ENCODE results near the gene TNFAIP1.
"Not testable (repeated sequence)": the region's sequence is repeated elsewhere in the genome, so short reads cannot be mapped to it uniquely, and the experiment has no call there.

Gene TNFAIP1

GRCh38 chr17:28325211-28325610 is 10.3 kb upstream of the TNFAIP1 start:
- DNase-seq = no peak

- no peak for DNase-seq
Observed at GRCh38 chr17:28326114-28326513, 9.4 kb upstream of the TNFAIP1 start.

DNA sequence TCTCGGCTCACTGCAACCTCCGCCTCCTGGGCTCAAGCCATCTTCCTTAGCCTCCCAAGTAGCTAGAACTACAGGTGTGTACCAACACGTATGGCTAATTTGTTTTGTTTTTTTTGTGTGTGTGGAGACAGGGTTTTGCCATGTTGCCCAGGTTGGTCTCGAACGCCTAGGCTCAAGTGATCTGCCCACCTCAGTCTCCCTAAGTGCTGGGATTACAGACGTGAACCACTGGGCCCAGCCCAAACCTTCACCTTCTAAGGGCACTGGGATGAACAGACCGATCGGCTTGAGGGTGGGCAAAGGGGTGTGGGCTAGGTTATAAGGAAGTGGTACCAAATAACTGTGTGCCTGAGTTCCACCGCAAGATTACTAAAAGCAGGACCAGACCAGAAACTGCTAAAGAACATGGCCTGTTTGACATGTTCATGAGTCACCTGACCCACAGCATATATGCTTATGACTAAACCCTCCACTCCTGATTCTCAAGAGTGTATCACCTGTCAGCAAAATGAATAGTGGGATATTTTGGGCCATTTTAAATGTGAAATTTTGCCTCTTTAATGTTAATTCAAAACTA is 8.4 kb upstream of the TNFAIP1 start:
- no peak for DNase-seq

DNA sequence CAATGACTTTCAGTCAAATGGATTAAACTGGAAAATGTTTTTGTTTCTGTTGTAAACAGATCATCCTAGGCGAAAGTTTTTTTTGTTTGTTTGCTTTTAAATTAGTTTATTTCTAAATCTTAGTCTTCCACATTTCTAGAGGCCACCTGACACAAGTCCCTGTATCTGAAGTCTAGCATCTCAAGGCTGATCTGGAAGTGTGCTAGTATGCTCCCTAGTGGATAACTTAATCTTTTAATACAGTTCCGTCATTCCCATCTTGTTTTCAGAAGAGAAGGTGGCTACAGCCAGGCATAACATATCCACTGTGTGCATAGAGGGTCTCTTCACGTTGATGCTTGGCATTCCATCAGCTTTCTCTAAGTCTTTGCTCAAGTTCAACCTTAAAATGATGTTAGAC is 7.9 kb upstream of the TNFAIP1 start:
- DNase-seq = no peak

DNA sequence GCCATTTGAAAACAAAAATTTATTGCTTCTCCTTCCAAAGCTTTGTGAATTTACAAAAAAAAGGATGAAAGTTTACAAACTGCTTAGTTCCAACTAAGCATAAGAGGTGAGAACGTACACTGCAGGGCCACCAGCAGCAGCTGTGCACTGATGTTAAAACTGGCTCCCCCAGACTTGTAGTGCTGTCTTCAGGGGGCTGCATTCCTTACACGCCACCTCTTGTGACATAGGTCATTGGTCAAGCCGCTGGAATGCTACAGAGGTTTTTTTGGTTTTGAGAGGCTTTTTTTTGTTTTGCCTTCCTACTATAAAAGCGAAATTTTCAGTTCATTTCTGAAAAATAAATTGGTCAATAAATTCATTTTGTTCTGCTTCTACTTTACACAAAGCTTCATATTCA is 7.2 kb upstream of the TNFAIP1 start:
- no peak for DNase-seq

GRCh38 chr17:28330671-28331070 is 4.9 kb upstream of the TNFAIP1 start:
- no peak for DNase-seq

DNA sequence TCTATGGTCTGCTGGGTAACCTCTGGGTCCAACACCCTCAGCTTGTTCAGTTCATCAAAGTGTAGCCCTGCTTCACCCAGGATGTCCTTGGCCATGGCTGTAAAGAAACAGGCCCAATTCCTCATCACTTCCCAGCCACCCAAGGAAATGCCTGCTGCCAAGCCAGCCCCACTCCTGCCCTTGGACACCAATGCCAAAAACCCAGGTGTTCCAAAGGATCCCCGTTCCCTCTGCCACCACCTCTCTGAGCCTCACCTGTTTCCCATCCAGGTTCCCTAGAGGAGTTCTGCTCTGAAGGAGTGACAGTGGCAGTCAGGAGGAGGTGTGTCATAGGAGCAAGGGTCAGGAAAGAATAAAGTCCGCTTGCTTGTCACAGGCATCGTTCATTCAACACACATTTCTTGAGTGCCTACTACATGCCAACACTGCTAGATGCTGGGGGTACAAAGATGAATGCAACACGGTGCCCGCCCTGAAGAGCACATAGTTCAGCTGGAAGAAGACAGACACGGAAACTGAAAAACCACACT is 3.6 kb upstream of the TNFAIP1 start:
- no peak for DNase-seq

DNA sequence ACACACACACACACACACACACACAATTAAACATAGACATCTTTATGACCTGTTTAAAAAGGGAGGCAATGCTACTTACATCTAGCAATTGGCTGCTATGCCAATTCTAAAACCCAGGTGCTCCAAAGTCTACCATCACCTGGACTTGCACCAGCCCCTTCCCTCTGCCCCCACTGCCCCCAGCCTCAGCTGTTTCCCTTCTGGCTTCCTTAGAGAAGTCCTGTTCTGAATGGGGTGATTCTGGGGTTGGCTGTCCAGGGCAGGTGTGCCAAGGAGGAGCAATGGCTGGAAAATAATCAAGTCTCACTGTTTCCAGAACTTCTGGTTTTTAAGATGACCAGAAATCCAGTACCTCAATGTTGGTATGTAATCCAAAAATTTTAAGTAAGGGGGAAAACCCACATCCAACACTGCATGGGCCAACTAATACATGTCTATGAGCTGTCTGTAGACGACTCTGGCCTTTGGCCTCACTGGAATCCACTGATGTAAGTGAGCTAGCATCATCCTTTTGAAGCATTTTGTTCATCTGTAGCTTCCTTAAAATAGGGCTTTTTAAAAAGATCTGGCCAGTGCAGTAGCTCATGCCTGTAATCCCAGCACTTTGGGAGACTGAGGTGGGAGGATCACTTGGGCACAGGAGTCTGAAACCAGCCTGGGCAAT is 2.3 kb upstream of the TNFAIP1 start:
- DNase-seq = no peak

- DNase-seq = no peak
Observed at GRCh38 chr17:28334171-28334570, 1.4 kb upstream of the TNFAIP1 start.

DNA sequence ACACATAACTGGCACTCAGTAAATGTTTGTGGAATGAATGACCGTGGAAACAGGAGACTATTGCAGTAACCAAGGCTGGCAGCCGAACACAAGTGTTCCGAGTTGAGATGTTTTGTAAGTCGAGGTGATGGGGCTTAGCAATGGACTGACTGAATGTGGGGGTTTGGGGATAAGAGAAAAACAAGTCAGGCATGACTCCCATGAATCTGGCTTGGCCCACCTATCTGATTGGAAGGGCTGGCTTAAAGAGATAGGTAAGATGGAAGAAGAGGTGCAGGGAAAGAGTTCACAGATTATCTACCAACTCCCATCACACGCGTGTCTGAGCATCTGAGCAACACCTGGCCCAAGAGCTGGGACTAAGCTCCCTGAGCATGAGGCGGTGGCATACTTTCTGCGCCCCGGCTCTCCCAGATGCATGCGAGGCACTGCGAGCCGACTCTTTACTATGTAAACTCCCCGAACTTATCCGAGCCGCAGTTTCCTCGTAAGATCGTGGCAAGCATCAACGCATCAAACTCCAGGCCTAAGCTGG is 828 bp upstream of the TNFAIP1 start:
- no peak for DNase-seq

DNA sequence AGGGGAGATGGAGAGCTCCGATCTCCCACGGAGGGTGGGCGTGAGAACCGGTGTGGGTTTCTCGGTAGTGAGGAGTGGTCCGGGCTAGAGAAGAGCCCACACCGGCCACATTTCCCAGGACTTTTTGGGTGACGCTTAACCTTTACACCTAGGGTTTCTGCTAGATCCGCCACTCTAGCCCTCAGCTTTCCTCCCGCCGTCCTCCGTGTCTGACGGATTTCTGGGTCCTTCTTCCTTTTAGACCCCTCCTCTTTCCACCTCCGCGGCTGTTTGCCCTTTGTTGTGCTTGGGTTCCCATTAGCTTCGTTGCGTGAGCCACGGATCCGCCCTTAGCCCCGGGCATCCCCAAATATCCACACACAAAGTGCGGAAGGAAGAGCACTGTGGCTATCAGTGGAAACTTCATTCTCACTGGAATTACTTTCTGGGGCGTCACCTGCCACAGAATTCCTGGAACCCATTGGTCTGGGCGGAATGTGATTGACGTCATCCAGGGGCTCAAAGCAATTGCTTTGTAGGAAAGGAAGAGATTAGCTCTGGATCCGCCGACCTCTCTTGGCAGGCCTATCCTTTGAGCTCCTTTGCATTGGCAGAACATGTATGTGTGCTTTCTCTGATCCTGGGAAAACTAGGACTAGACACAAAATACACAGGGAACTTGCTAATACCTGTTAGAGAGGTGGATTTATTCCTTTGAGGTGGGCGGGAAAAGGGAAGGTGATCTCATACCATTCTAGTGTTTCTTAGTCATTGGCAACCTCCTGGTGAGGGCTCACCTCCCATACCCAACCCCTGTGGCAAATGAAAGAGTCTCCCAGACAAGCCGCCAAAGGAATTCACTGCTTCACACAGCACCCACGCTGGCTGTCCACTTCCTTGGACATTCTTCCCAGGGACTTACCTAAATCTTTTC is 654 bp downstream of the TNFAIP1 start:
- DNase-seq = peak; percentile 57

DNA sequence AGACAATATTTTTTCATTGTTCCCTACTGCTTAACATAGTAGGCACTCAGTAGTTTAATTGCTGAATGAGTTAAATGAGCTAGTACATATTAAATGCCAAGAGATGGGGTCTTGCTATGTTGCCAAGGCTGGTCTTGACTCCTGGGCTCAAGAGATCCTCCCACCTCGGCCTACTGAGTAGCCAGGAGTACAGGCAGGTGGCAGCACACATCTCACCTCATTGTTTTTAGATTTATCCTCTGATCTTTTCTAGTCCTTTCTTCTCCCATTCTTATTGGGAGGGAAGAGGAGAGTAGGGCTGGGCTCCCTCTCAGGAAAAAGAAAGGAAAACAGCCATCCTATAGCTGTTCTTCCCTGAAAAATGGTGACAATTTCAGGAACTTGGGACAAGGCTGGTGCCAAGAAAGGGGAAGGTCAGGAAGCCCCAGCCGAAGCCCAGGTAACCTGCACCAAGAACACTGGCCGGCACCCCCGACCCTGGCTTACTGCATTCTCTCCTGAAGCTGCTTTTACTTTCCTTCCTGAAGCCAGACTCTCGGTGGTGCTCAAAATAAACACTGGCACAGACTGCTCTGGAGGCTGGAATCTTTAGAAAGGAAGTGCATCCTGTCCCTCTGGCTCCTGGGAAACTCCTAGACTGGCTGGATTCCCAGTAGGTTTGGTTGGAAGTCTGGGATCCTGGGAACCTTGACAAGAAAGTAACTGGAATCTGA is 2.7 kb downstream of the TNFAIP1 start:
- DNase-seq = no peak

GRCh38 chr17:28338769-28339212 is 3.2 kb downstream of the TNFAIP1 start:
- not testable (repeated sequence) for DNase-seq

GRCh38 chr17:28339431-28339830 is 3.9 kb downstream of the TNFAIP1 start:
- no peak for DNase-seq

DNA sequence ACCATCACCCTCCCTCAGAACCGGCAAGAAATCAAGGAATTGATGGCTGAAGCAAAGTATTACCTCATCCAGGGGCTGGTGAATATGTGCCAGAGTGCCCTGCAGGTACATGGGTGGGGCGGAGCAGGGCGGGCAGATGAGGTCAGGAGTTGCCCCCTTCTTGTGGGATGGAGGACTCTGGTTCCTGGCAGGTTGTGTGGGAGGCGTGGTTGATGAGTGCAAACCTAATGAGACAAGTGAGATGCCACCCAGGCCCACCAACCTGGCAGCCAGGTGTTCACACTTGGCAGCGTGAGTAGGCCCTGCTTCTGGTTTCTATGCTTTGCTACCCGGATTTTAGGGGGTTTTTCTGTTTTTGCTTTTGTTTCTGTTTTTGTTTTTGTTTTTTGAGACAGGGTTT is 4.8 kb downstream of the TNFAIP1 start:
- no peak for DNase-seq

DNA sequence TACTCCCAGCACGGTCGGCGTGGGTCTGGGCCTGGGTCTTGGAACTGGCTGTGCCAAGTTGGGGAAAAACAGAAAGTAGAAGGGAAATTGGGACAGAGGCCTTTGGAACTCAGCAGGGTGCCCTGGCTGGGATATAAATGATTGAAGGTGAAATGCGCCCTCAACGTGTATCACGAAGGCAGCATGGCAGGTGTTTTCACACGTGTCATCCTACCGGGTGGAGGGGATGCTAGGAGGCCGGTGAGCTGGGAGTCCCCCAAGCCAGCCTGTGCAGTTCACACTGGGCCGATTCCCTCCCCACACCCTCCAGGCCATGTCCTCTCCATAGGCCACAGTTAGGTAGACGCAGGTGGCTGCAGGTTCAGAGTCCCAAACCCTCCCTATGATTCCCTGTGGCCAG is 6.0 kb downstream of the TNFAIP1 start:
- no peak for DNase-seq

GRCh38 chr17:28342313-28342712 is 6.8 kb downstream of the TNFAIP1 start:
- DNase-seq = no peak

DNA sequence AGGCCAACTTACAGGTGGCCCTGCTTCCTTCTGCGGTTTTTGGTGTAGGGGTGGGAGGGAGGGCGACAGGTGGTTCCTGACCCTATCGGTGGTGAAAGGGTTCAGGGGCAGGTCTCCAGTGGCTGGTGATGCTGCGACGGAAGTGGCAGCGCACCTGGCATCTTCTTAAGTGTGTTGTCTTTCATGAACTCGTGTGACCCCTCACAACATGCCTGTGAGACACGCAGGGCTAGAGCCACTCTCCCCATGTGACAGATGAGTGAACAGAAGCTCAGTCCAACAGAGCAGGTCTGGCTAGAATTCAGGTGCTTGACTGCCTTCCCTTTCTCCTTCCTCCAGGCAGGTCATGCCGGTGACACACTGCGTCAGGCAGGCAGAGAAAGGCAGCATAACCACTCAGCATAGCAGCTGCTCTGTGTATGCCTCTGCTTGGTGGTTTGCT is 8.0 kb downstream of the TNFAIP1 start:
- DNase-seq = no peak

DNA sequence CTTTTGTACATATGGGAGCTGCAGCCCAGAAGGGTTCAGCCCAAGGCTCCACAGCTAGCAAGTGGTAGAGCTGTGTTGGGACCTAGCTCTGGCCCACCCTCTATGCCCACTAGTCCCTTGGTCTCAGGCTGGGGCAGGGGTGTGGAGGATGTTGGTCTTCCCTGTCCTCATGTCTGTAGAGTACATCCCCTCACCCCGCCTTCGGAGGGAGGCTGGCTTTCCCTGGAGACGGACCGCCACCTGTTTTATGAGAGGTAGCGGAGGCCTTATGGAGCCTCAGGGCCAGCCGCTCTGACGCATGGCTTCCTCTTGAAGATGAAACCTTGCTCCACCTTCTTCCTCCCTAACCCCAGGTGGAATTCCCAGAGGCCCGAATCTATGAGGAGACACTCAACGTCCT is 8.4 kb downstream of the TNFAIP1 start:
- no peak for DNase-seq

DNA sequence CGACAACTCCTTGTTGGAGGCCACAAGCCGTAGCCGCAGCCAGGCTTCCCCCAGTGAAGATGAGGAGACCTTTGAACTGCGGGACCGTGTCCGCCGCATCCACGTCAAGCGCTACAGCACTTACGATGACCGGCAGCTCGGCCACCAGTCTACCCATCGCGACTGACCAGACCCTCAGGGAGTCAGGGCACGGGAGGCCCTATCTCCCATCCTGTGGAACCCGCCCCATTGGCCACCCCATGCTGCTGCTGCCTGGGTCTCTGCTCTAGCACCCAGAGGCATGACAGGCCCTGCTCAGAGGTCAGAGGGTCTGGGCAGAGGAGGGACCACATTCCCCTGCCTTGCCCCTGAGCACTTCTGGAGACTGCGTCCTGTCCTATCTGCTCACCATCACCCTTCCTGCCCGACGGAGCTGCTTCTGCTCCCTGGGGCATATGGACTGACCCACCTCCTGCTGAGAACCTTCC is 8.9 kb downstream of the TNFAIP1 start:
- DNase-seq = no peak

DNA sequence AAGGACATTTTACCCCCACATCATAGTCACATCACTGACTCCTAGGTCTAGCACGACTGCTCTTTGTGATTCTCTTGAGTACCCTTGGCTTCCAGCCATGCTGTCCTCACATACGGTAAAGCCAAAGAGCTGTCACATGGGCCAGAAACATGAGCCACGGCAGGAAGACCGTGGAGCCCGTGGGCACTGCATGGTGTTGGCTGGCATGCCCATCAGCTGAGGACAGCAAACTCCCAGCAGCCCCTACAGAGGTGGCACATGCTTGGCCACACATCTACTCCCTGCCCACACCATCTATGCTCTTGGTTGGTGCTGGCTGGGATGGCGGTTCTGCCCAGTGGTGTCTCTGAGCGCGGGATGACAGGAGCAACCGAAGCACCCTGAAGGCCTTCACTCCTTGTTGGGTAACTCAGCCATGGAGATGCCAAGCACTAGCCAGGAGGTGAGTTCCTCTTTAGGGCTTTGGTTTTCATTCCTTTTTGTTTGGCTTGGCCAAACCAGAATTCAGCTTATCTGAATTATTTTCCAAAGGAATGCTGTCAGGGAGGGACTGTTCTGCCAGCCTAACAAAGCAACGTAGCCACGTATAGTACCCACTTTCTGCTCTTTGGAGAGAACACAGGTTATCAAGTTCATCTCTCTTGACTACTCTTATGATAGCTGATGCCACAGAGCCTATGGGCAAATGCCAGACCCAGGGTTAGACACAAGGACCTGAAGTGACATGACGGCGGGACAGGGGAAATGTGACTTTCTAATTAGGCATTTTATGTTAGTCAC is 10.0 kb downstream of the TNFAIP1 start:
- no peak for DNase-seq

- no peak for DNase-seq
Observed at GRCh38 chr17:28346199-28346580, 10.6 kb downstream of the TNFAIP1 start.

Measured in NCI-H2227 treated with DMSO at 0.1 percent for 48 hours (cell line).